ENCODE results near the gene CREB5. TPM values are rescaled to one million over a fixed set of nuclear protein-coding genes. Genes with fewer than 3 reads are reported as not detected.
"Not testable (repeated sequence)": the region's sequence is repeated elsewhere in the genome, so short reads cannot be mapped to it uniquely, and the experiment has no call there.

Gene CREB5
- total RNA-seq, 1 experiment from 2014 or later = 40.5 TPM

DNA sequence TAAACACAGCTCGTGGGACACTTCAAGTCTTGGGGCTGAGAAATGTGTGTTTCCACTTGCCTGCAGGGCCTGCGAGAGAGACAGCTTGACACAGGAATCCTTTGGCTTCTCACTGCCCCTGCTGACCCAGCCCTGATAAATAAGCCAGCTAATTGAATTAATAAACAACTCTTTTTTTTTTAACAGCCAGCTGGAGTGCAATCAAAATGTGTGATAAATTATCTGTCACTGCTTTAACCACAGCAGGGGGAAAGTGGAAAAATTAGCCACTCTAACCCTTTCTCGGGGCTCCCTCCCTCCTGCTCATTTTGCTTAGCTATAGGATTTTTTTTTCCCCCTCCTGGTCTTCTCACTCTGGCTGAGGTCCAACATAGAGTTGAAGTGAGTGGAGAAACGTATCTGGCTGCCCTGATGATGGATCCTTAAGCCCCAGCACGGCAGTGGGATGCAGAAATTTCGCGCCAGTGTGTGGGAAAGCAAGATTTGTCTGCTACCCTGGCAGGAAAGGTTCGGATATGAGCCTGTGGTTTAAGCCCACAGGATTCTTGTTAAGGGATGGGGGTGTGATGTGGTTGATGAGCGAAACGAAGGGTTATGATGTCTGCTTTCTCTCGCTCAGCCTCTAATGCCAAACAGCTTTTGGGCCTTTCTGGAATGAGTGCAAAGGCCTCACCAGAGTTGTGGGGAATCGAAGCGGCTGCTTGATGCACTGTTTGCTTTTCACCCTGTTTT lies 372.0 kb downstream of the CREB5 start:
- H3K27ac Mint-ChIP-seq (ENCODE audit: low read depth, unreplicated experiment) = no peak overlapping the region

DNA sequence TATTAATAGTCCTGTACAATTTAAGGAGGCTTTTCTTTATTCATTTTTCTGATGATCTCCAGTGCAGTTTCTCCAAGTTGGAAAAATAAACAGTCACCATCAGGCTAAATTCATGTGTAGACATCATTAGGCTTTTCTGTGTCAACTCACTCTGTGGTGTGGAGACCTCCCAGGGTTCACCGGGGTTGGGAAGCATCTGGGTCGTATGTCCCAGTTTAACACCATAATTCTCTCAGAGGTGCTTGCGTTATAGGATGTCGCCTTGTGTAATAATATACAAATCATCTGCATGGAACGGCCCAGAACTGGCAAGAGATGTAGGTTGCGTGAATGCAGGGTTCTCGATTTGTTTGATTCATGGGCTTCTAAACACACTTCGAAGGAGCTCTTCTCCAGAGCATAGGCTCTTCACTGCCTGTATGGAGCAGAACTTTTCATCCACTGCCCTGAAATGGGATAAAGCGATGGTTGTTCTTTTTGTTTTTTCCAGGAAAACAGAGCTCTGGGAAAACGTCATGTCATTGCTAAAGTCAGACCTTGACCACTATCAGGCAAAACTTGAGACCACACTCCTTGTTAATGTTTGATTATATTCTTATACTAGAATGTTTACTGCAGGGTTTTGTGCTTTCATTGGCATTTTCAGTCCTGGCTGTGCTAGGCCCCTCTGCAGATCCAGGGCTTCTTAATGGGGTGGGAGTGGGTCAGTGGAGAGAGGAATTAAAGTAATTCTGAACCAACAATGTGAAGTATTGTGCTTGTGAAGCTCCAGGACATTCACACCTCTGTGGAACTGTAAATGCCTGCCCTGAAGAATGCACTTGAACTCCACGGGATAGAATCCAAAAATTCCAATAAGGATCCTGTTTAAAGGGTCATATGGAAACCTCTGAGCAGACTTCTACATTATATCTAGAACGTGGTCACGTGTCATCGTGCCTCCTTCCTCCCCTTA lies 373.0 kb downstream of the CREB5 start:
- H3K27ac Mint-ChIP-seq (ENCODE audit: low read depth, unreplicated experiment) = no peak overlapping the region

More for the DNA sequence above, 372.0 kb downstream of the CREB5 start:
- no peak for DNase-seq (ENCODE audit: unreplicated experiment)
- intact Hi-C loops (cut with micrococcal nuclease) = no loop called here
- no TSS peak for BruUV-seq (replicated peaks)
- no peaks in the 10 kb centered on the region for H3K9me3 Mint-ChIP-seq (ENCODE audit: unreplicated experiment)
- TF ChIP-seq, protein P1, sequence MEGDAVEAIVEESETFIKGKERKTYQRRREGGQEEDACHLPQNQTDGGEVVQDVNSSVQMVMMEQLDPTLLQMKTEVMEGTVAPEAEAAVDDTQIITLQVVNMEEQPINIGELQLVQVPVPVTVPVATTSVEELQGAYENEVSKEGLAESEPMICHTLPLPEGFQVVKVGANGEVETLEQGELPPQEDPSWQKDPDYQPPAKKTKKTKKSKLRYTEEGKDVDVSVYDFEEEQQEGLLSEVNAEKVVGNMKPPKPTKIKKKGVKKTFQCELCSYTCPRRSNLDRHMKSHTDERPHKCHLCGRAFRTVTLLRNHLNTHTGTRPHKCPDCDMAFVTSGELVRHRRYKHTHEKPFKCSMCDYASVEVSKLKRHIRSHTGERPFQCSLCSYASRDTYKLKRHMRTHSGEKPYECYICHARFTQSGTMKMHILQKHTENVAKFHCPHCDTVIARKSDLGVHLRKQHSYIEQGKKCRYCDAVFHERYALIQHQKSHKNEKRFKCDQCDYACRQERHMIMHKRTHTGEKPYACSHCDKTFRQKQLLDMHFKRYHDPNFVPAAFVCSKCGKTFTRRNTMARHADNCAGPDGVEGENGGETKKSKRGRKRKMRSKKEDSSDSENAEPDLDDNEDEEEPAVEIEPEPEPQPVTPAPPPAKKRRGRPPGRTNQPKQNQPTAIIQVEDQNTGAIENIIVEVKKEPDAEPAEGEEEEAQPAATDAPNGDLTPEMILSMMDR (IDR thresholded peaks at IDR 0.05; ENCODE audit: unreplicated experiment) = no peak
- POLR2A ChIA-PET = no interaction called here
- H3K4me1 Mint-ChIP-seq (ENCODE audit: insufficient read depth, unreplicated experiment) = no peaks in the 10 kb centered on the region
- no peak overlapping the region for H3K4me3 Mint-ChIP-seq (ENCODE audit: unreplicated experiment)
- CTCF ChIA-PET = no interaction called here
- no peaks in the 10 kb centered on the region for H3K36me3 Mint-ChIP-seq (ENCODE audit: insufficient read depth, unreplicated experiment)
- H3K27me3 Mint-ChIP-seq (ENCODE audit: insufficient read depth, unreplicated experiment) = no peaks in the 10 kb centered on the region

DNA sequence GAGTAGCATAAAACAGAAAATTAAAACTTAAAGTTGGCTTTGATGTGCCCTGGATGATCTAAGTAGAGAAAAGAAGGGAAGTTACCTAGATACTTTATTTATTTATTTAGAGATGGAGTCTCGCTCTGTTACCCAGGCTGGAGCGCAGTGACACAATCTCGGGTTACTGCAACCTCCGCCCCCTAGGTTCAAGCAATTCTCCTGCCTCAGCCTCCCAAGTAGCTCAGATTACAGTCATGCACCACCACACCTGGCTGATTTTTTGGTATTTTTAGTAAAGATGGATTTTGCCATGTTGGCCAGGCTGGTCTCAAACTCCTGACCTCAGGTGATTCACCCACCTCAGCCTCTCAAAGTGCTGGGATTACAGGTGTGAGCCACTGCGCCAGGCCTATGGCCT lies 373.8 kb downstream of the CREB5 start:
- not testable (repeated sequence) for H3K27ac Mint-ChIP-seq (ENCODE audit: low read depth, unreplicated experiment)

More for the DNA sequence above, 373.0 kb downstream of the CREB5 start:
- ChIA-PET POLR2A (no interaction called here), CTCF (interaction anchor here (0.7 kb wide), 1 partner anchor 62 kb away, joined by 3 read pairs; no protein-coding TSS in a partner anchor)
- Mint-ChIP-seq H3K4me3 (ENCODE audit: unreplicated experiment) (no peak overlapping the region), H3K36me3 (ENCODE audit: insufficient read depth, unreplicated experiment) (no peaks in the 10 kb centered on the region), H3K4me1 (ENCODE audit: insufficient read depth, unreplicated experiment) (no peaks in the 10 kb centered on the region), H3K9me3 (ENCODE audit: unreplicated experiment) (no peaks in the 10 kb centered on the region), H3K27me3 (ENCODE audit: insufficient read depth, unreplicated experiment) (no peaks in the 10 kb centered on the region)
- intact Hi-C loops (cut with micrococcal nuclease) = no loop called here
- DNase-seq (ENCODE audit: unreplicated experiment) = no peak
- BruUV-seq (replicated peaks) = no TSS peak
- TF ChIP-seq, protein P1 (IDR thresholded peaks at IDR 0.05; ENCODE audit: unreplicated experiment) = no peak

DNA sequence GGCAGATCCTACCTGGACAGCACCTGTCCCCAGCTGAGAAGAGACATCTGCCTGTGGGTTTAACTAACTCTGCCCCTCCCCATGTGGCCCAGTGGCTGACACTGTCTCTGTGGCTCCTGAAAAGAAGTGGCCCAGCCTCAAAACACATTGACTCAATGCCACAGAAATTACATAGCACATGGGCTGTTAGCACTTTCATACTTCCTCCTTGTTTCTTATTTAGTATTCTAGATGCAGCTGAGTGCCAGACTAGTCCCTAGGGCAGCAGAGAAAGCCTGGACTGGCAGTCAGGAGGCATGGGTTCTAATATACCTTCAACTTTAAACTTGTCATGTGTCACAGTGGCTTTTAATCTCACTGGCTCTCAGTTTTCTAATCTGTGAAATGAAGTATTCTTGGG lies 374.8 kb downstream of the CREB5 start:
- ChIA-PET CTCF (interaction anchor here (0.7 kb wide), 1 partner anchor 141 kb away, joined by 3 read pairs; no protein-coding TSS in a partner anchor), POLR2A (no interaction called here)
- H3K36me3 Mint-ChIP-seq (ENCODE audit: insufficient read depth, unreplicated experiment) = no peaks in the 10 kb centered on the region
- H3K27ac Mint-ChIP-seq (ENCODE audit: low read depth, unreplicated experiment) = no peak overlapping the region
- no peak overlapping the region for H3K4me3 Mint-ChIP-seq (ENCODE audit: unreplicated experiment)
- intact Hi-C loops (cut with micrococcal nuclease) = no loop called here
- no peaks in the 10 kb centered on the region for H3K4me1 Mint-ChIP-seq (ENCODE audit: insufficient read depth, unreplicated experiment)
- TF ChIP-seq, protein P1 (IDR thresholded peaks at IDR 0.05; ENCODE audit: unreplicated experiment) = no peak
- H3K9me3 Mint-ChIP-seq (ENCODE audit: unreplicated experiment) = peaks cover 7% of the 10 kb centered on the region
- H3K27me3 Mint-ChIP-seq (ENCODE audit: insufficient read depth, unreplicated experiment) = no peaks in the 10 kb centered on the region
- no peak for DNase-seq (ENCODE audit: unreplicated experiment)
- BruUV-seq (replicated peaks) = no TSS peak

More for the DNA sequence above, 373.8 kb downstream of the CREB5 start:
- POLR2A ChIA-PET; H3K4me1 Mint-ChIP-seq (ENCODE audit: insufficient read depth, unreplicated experiment); BruUV-seq (replicated peaks); H3K4me3 Mint-ChIP-seq (ENCODE audit: unreplicated experiment); H3K9me3 Mint-ChIP-seq (ENCODE audit: unreplicated experiment); H3K36me3 Mint-ChIP-seq (ENCODE audit: insufficient read depth, unreplicated experiment); H3K27me3 Mint-ChIP-seq (ENCODE audit: insufficient read depth, unreplicated experiment); intact Hi-C loops (cut with micrococcal nuclease); DNase-seq (ENCODE audit: unreplicated experiment); CTCF ChIA-PET: not testable (repeated sequence)
